Tibial nerve (tissue), 4 donors: ENCODE measurements around the gene GLO1. TPM values are rescaled to one million over a fixed set of nuclear protein-coding genes. Genes with fewer than 3 reads are reported as not detected.
A peak's percentile ranks its signal among the peaks of the same experiment; 100 is the strongest.

Source experiments
- DNase-seq, 2 donors: peaks; one replicate each; pipeline ENCODE4 v3.0.0-alpha.2; 2019; ENCODE audit warnings: low spot score in 2 of 2
- H3K27ac ChIP-seq, 4 donors: fragments of 200-600 bp; sonication (generic) in 3 of 4; one replicate each; pipeline ENCODE4 v1.5.1; 2017 to 2019; ENCODE audit warnings: mild to moderate bottlenecking in 1 of 4
- H3K27me3 ChIP-seq, 2 donors: fragments of 200-600 bp; sonication (generic) in 1 of 2; one replicate each; pipeline versions ENCODE4 v1.5.1 to v1.6.0; 2017 to 2019
- H3K36me3 ChIP-seq, 3 donors: fragments of 200-600 bp; sonication (generic); one replicate each; pipeline ENCODE4 v1.5.1; 2018 to 2019
- H3K4me1 ChIP-seq, 4 donors: fragments of 200-600 bp; sonication (generic) in 3 of 4; one replicate each; pipeline ENCODE4 v1.5.1; 2017 to 2019
- H3K4me3 ChIP-seq, 4 donors: fragments of 200-600 bp; sonication (generic) in 3 of 4; one replicate each; pipeline ENCODE4 v1.5.1; 2017 to 2019; ENCODE audit warnings: mild to moderate bottlenecking in 1 of 4, moderate library complexity in 1 of 4
- H3K9me3 ChIP-seq, 4 donors: fragments of 200-600 bp; sonication (generic) in 3 of 4; one replicate each; pipeline ENCODE4 v1.5.1; 2017 to 2019
- CTCF ChIP-seq, 5 experiments: fragments of 200-600 bp in 3 of 5; fragments of 450-650 bp in 2 of 5; sonication (generic) in 3 of 5; IDR thresholded peaks; one replicate each; pipeline ENCODE4 v1.5.1; 2016 to 2019; ENCODE audit warnings: antibody characterized with exemption in 5 of 5, mild to moderate bottlenecking in 3 of 5, moderate library complexity in 2 of 5
- EP300 ChIP-seq, 2 donors: sonication (generic); formaldehyde crosslinking; IDR thresholded peaks; one replicate each; pipeline ENCODE4 v1.6.1; 2017; ENCODE audit warnings: antibody characterized with exemption in 2 of 2, mild to moderate bottlenecking in 1 of 2
- POLR2A ChIP-seq, 2 donors: fragments of 450-650 bp; IDR thresholded peaks; one replicate each; pipeline ENCODE4 v1.6.1; 2017; ENCODE audit warnings: antibody characterized with exemption in 2 of 2, mild to moderate bottlenecking in 2 of 2, moderate library complexity in 2 of 2
- WGBS, 2 donors: methylation state at CpG; one replicate each; pipeline ENCODE4 v1.1.5; 2018; 5-methylcytosine and 5-hydroxymethylcytosine counted together
- total RNA-seq, 4 donors: library from RNA; depleted of rRNA; stranded (reverse); fragments of >200 nt; gene quantifications; one replicate each; pipeline ENCODE4 v1.1.0, GENCODE V29; 2016

GLO1 gene
- total RNA-seq, 4 donors from 2014 or later, result 69.6 to 118 (median 86.3) TPM

GRCh38 chr6:38671885-38672467, 31.0 kb downstream of the GLO1 start:
- H3K27ac ChIP-seq, result no peak overlapping the region
- H3K4me1 ChIP-seq, result peaks cover 0 to 8% (median 0%) of the 10 kb centered on the region in 4 donors
- H3K4me3 ChIP-seq, result no peak overlapping the region
- H3K27me3 ChIP-seq, result no peaks in the 10 kb centered on the region
- peak; percentile 31 to 65 (median 52) for TF ChIP-seq CTCF (IDR thresholded peaks at IDR 0.05)
- TF ChIP-seq POLR2A (IDR thresholded peaks at IDR 0.05), result no peak
- H3K36me3 ChIP-seq, result peaks cover 0 to 23% (median 4%) of the 10 kb centered on the region in 3 donors
- peak in 1 of 2 donors; percentile 24 for DNase-seq
- 9 to 21% methylated on average over 2 of the region's 2 CpGs for WGBS, 2 donors
- no peaks in the 10 kb centered on the region for H3K9me3 ChIP-seq

- H3K27me3 ChIP-seq, result no peaks in the 10 kb centered on the region
- no peak overlapping the region for H3K27ac ChIP-seq
- H3K4me3 ChIP-seq, result no peak overlapping the region
- 94 to 97% methylated on average over 3 of the region's 3 CpGs for WGBS, 2 donors
- DNase-seq, result no peak
- no peaks in the 10 kb centered on the region for H3K9me3 ChIP-seq
- H3K36me3 ChIP-seq, result peaks cover 0 to 48% (median 0%) of the 10 kb centered on the region in 3 donors
- no peaks in the 10 kb centered on the region for H3K4me1 ChIP-seq
- TF ChIP-seq CTCF (IDR thresholded peaks at IDR 0.05), result no peak
Observed at GRCh38 chr6:38658418-38659167, 44.4 kb downstream of the GLO1 start.

- TF ChIP-seq CTCF (IDR thresholded peaks at IDR 0.05) (no peak), EP300 (IDR thresholded peaks at IDR 0.05) (no peak), POLR2A (IDR thresholded peaks at IDR 0.05) (no peak)
- Histone ChIP-seq H3K4me1 (no peaks in the 10 kb centered on the region), H3K36me3 (peaks cover 0 to 42% (median 0%) of the 10 kb centered on the region in 3 donors), H3K4me3 (no peak overlapping the region), H3K27me3 (no peaks in the 10 kb centered on the region), H3K27ac (no peak overlapping the region), H3K9me3 (no peaks in the 10 kb centered on the region)
- WGBS, 2 donors, result 93 to 97% methylated on average over 1 of the region's 1 CpG
- DNase-seq, result no peak
Observed at GRCh38 chr6:38656896-38657295, 46.0 kb downstream of the GLO1 start.

- WGBS, 2 donors, result 94 to 95% methylated on average over 2 of the region's 2 CpGs
- no peak overlapping the region for H3K27ac ChIP-seq
- H3K27me3 ChIP-seq, result no peaks in the 10 kb centered on the region
- no peaks in the 10 kb centered on the region for H3K4me1 ChIP-seq
- peaks cover 0 to 48% (median 0%) of the 10 kb centered on the region in 3 donors for H3K36me3 ChIP-seq
- no peaks in the 10 kb centered on the region for H3K9me3 ChIP-seq
- H3K4me3 ChIP-seq, result no peak overlapping the region
- no peak for TF ChIP-seq CTCF (IDR thresholded peaks at IDR 0.05)
- TF ChIP-seq EP300 (IDR thresholded peaks at IDR 0.05), result no peak
- no peak for TF ChIP-seq POLR2A (IDR thresholded peaks at IDR 0.05)
- DNase-seq, result no peak
Observed at GRCh38 chr6:38654263-38654662, 48.7 kb downstream of the GLO1 start.

GRCh38 chr6:38651121-38651784, 51.7 kb downstream of the GLO1 start:
- Histone ChIP-seq H3K9me3 (no peaks in the 10 kb centered on the region), H3K27me3 (no peaks in the 10 kb centered on the region), H3K4me3 (no peak overlapping the region), H3K4me1 (no peaks in the 10 kb centered on the region), H3K36me3 (peaks cover 0 to 33% (median 0%) of the 10 kb centered on the region in 3 donors), H3K27ac (no peak overlapping the region)
- TF ChIP-seq EP300 (IDR thresholded peaks at IDR 0.05) (no peak), POLR2A (IDR thresholded peaks at IDR 0.05) (no peak), CTCF (IDR thresholded peaks at IDR 0.05) (no peak)
- DNase-seq, result no peak
- 92 to 97% methylated on average over 2 of the region's 2 CpGs for WGBS, 2 donors
